Stimulated activated CD4-positive, alpha-beta T cell treated with anti-CD3 and anti-CD28 coated beads, Interleukin-4, amount 100 ng/mL, for 1 hour (primary cell): ENCODE data around the gene MPZL2.
A peak's percentile ranks its signal among the peaks of the same experiment; 100 is the strongest.

Experiments used
- DNase-seq: peaks from one replicate; pipeline ENCODE4 v3.0.0-alpha.2; 2020

The MPZL2 gene

GRCh38 chr11:118217575-118217974 lies 46.5 kb downstream of the MPZL2 start:
- no peak for DNase-seq

- DNase-seq, result peak; percentile 50
Measured at GRCh38 chr11:118216621-118217481, 47.2 kb downstream of the MPZL2 start.

- no peak for DNase-seq
Measured at GRCh38 chr11:118215765-118216164, 48.3 kb downstream of the MPZL2 start.

- DNase-seq, result no peak
Measured at GRCh38 chr11:118215262-118215661, 48.8 kb downstream of the MPZL2 start.

DNA sequence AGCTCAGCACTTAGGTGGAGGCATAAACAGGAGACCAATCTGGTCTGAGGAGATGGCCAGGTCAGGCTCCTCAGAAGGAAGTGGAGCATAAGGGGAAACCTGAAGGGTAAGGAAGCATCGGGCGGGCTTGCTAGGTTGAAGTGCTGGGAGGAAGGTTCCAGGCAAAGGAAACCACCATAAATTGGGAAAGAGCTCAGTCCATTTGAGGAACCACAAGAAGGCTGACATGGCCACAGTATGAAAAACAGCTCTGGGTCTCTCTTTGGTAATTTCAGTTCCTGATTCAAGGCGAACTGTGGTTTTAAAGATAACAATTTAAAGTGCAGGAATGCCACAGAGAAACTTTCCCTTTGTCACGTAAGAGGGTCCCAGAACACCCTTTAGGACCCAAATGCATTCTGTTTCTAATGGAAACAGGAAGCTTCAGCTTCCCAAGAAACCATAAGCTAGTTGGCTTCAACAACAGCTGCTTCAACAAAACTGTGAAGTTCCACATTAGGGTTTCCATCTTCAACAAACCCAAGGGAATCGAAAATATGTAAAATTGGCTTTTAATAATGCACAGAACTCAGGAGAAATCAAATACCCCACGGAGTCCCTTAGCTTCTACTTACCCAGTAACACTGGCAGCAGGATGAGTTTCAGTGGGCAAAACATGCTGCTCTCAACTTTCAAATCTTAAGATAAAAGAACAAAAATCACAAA lies 49.7 kb downstream of the MPZL2 start:
- no peak for DNase-seq

- DNase-seq, result no peak
Measured at GRCh38 chr11:118213781-118214180, 50.3 kb downstream of the MPZL2 start.

DNA sequence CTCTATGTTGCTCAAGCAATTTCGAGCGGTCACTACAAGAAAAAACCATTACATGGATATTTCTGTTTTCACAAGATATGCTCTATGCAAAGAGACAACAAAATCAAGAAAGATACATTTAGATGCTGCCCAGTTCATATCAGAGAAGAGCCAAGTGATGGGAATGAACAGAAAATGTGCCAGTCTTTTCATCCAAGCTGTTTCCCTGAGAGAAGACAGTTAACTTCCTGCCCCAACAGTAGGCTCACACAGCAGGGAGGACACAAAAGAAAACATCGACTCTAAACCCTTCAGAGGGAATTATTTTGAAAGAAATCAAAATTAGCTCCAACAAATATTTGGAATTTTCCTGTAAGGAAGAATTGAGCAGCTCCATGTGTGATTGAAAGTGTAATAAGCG lies 50.9 kb downstream of the MPZL2 start:
- no peak for DNase-seq

- DNase-seq, result no peak
Measured at GRCh38 chr11:118212781-118213191, 51.3 kb downstream of the MPZL2 start.

GRCh38 chr11:118212131-118212725 lies 51.9 kb downstream of the MPZL2 start:
- no peak for DNase-seq

GRCh38 chr11:118211006-118211405 lies 53.1 kb downstream of the MPZL2 start:
- DNase-seq, result no peak

GRCh38 chr11:118210323-118210722 lies 53.8 kb downstream of the MPZL2 start:
- no peak for DNase-seq

DNA sequence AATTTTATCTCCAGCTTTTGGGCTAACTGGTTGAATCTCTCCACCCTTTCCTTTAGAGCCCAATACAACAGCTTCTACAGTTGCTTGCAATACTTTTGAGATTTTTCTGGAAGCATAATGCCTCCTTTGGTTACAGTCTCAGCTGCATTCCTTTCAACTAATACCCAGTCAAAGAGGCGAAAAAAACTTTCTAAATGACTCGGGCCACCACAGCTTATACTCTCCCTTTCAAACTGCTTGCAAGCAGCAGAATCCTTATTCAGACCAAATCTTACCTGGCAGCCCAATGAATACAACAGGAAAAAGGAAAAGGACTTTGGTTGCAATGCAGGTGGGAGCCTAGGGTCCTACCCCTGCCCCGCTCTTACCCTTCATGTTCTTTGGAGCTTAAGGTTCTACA lies 55.1 kb downstream of the MPZL2 start:
- DNase-seq, result no peak

- DNase-seq, result no peak
Measured at GRCh38 chr11:118207079-118207478, 57.0 kb downstream of the MPZL2 start.

GRCh38 chr11:118206391-118207031 lies 57.6 kb downstream of the MPZL2 start:
- no peak for DNase-seq

DNA sequence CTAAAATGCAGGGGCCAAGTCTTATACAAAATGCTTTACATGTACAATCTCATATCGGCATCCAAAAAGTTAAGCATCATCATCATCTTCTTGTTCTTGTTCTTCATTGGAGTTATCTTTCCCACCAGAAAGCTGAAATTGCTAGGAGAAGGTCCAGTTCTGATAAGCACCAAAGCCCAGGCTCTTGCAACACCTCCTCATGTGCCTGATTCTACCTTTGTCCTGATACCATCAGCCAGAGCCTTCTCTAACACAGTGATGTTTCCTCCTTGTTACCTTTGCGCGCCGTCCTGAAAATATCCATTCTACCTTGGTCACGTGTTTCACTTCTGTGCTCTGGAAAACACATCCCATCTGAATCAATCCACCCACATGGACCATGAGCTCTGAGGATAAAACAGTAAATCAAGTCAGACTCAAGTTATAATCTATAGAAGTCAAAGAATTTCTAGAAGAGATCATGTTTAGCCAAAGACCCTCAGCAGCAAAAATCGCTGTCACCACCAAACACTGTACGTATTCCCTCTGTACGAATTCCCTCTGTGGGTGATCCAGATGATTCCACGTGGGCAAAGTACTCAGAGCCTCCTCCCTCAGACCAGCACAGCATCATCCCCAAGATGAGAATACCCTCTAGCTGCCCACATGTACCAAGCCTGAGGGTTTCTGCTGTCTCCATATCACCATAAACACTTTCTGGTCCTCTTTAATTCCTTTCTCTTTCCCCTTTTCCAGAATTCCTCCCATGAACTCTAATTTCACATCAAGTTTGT lies 58.3 kb downstream of the MPZL2 start:
- no peak for DNase-seq
